Prostate gland (tissue), 2 donors: ENCODE data around the gene SCIN. TPM values are rescaled to one million over a fixed set of nuclear protein-coding genes. Genes with fewer than 3 reads are reported as not detected.

Experiments
- DNase-seq: peaks from one replicate; pipeline ENCODE4 v3.0.0-alpha.2; 2019; ENCODE audit warnings: low spot score
- H3K27ac ChIP-seq, 2 donors: fragments of 200-600 bp; sonication (generic); 2 replicates each; pipeline ENCODE4 v1.5.1; 2017 to 2019
- H3K27me3 ChIP-seq: fragments of 200-600 bp; sonication (generic); replicated peaks from 2 replicates; pipeline ENCODE4 v1.5.1; 2019; ENCODE audit not compliant: insufficient read depth
- H3K36me3 ChIP-seq, 2 donors: fragments of 200-600 bp; sonication (generic); 1 replicate in 1 of 2; 2 replicates in 1 of 2; pipeline versions ENCODE4 v1.5.1 to v1.8.1; 2017 to 2019
- H3K4me1 ChIP-seq: fragments of 200-600 bp; sonication (generic); replicated peaks from 2 replicates; pipeline ENCODE4 v1.5.1; 2019
- H3K4me3 ChIP-seq, 2 donors: fragments of 200-600 bp; sonication (generic); 2 replicates each; pipeline ENCODE4 v1.5.1; 2017 to 2019
- H3K9me3 ChIP-seq: fragments of 200-600 bp; sonication (generic); 2 replicates; pipeline ENCODE4 v1.5.1; 2017
- POLR2A ChIP-seq: fragments of 450-650 bp; IDR thresholded peaks from one replicate; pipeline ENCODE4 v1.6.1; 2016; ENCODE audit warnings: antibody characterized with exemption, mild to moderate bottlenecking
- POLR2AphosphoS5 ChIP-seq: sonication (generic); formaldehyde crosslinking; IDR thresholded peaks from one replicate; pipeline ENCODE4 v1.6.1; 2017; ENCODE audit warnings: antibody characterized with exemption
- WGBS: methylation state at CpG from one replicate; pipeline ENCODE4 v1.1.5; 2018; 5-methylcytosine and 5-hydroxymethylcytosine counted together
- intact Hi-C: fragments of 100-400 bp; cut with DNase I; formaldehyde crosslinking; loops from one replicate; pipeline ENCODE4 v1.14.2; 2022
- total RNA-seq, 2 donors: library from RNA; depleted of rRNA; stranded (reverse); fragments of >200 nt; gene quantifications; one replicate each; pipeline ENCODE4 v1.1.0, GENCODE V29; 2016
- TF ChIP-seq, protein P1 (sequence below), 4 experiments: fragments of 200-600 bp in 2 of 4; fragments of 450-650 bp in 2 of 4; sonication (generic) in 2 of 4; IDR thresholded peaks; 1 replicate in 3 of 4; 2 replicates in 1 of 4; pipeline ENCODE4 v1.5.1; 2016 to 2019; ENCODE audit warnings: antibody characterized with exemption in 4 of 4, mild to moderate bottlenecking in 2 of 4, moderate library complexity in 2 of 4

The SCIN gene
- total RNA-seq, 2 donors from 2014 or later: 7.6 to 12.2 TPM

DNA sequence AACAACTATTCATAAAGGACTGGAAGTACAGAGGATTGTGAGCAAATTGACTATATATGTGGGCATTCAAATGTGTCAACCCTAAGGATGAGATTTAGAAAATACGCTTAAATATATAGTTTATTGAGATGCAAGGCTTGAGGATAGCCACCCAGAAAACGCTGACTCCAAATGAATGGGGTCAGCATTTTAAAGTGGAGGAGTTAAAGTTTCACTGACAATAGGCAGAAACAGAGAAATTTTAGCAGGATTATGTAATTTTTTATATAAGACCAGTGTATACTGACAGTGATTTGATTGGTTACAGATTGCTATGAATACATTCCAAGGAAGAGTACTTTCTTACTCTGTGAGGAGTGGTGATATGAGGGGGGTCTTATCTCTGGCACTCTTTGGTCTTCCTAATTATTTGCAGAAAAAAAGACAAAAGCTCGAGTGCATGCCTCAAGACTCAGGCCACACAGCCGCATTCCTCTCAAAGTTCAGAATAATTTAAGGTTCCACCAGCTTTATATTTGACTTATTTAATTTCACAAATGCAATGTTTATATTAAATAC, 78.3 kb downstream of the SCIN start:
- H3K27ac ChIP-seq: no peak overlapping the region
- intact Hi-C loops: no loop called here
- no peaks in the 10 kb centered on the region for H3K4me1 ChIP-seq
- TF ChIP-seq, protein P1, sequence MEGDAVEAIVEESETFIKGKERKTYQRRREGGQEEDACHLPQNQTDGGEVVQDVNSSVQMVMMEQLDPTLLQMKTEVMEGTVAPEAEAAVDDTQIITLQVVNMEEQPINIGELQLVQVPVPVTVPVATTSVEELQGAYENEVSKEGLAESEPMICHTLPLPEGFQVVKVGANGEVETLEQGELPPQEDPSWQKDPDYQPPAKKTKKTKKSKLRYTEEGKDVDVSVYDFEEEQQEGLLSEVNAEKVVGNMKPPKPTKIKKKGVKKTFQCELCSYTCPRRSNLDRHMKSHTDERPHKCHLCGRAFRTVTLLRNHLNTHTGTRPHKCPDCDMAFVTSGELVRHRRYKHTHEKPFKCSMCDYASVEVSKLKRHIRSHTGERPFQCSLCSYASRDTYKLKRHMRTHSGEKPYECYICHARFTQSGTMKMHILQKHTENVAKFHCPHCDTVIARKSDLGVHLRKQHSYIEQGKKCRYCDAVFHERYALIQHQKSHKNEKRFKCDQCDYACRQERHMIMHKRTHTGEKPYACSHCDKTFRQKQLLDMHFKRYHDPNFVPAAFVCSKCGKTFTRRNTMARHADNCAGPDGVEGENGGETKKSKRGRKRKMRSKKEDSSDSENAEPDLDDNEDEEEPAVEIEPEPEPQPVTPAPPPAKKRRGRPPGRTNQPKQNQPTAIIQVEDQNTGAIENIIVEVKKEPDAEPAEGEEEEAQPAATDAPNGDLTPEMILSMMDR (IDR thresholded peaks at IDR 0.05): no peak
- TF ChIP-seq POLR2A (no peak), POLR2AphosphoS5 (no peak)
- no peaks in the 10 kb centered on the region for H3K9me3 ChIP-seq
- H3K36me3 ChIP-seq: no peaks in the 10 kb centered on the region
- H3K27me3 ChIP-seq: no peaks in the 10 kb centered on the region
- no peak for DNase-seq
- WGBS: 76% methylated on average over 4 of the region's 4 CpGs
- H3K4me3 ChIP-seq: no peak overlapping the region

DNA sequence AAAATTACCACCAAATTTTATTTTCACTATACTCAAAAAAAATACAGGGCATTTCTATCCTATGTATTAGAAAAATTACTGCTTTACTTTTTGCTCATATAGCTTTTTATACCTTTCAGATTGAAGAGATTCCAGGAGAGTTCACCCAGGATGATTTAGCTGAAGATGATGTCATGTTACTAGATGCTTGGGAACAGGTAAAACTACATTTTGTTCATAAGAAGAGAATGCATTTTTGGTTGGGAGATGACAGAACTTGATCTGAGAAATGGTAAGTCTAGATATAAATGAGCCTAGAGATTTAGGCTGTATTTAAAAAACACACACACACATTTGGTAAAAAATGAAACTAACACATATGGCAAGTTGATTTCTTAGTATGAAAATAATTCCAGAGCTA, 78.8 kb downstream of the SCIN start:
- intact Hi-C loops: no loop called here
- H3K36me3 ChIP-seq: no peaks in the 10 kb centered on the region
- H3K9me3 ChIP-seq: no peaks in the 10 kb centered on the region
- no peaks in the 10 kb centered on the region for H3K27me3 ChIP-seq
- no peak for DNase-seq
- H3K4me3 ChIP-seq: no peak overlapping the region
- no peak for TF ChIP-seq POLR2A
- TF ChIP-seq, protein P1 (IDR thresholded peaks at IDR 0.05): no peak
- H3K27ac ChIP-seq: no peak overlapping the region
- H3K4me1 ChIP-seq: no peaks in the 10 kb centered on the region

DNA sequence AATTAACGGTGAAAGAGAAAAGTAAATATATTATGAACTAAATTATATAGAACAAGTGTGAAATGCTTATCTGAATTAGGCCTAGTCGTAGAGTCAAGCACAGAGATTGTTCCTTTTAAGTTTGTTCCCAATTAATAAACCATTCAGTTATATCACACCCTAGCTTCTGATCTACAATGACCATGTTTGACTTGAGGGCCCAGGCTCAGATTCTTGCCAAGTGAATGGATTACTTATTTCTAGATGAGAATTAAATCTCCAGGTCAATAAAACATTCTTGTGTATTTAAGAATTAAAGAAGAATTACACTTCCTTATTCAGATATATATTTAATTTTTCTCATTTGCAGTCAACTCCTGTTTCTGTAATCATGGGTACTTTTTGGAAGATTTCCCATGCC, 79.6 kb downstream of the SCIN start:
- Histone ChIP-seq H3K4me1 (no peaks in the 10 kb centered on the region), H3K36me3 (no peaks in the 10 kb centered on the region), H3K27me3 (no peaks in the 10 kb centered on the region), H3K4me3 (no peak overlapping the region), H3K27ac (no peak overlapping the region), H3K9me3 (no peaks in the 10 kb centered on the region)
- no peak for DNase-seq
- WGBS: 42% methylated on average over 2 of the region's 2 CpGs
- TF ChIP-seq POLR2AphosphoS5: no peak
- TF ChIP-seq POLR2A: no peak
- TF ChIP-seq, protein P1 (IDR thresholded peaks at IDR 0.05): no peak
- intact Hi-C loops: no loop called here

DNA sequence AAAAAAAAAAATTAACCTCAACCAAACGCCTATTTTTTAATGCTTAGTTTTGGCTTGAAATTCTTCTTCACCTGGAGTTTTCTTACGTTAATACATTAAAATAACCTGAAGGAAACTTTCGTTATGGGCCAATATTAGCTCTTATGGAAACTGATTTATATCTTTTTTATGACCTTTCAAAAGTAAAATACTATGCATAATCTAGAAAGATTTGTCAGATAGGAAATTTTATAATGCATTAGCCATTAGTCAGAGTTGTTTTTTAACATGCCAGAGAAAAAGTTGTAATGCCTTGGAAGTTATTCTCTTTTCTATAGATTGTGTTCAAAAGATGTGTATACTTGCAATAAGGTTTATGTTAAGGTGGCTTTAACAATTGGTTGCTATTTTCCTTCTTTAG, 82.6 kb downstream of the SCIN start:
- H3K9me3 ChIP-seq: no peaks in the 10 kb centered on the region
- TF ChIP-seq, protein P1 (IDR thresholded peaks at IDR 0.05): no peak
- TF ChIP-seq POLR2A (no peak), POLR2AphosphoS5 (no peak)
- no peaks in the 10 kb centered on the region for H3K27me3 ChIP-seq
- no peaks in the 10 kb centered on the region for H3K36me3 ChIP-seq
- no peak overlapping the region for H3K4me3 ChIP-seq
- intact Hi-C loops: no loop called here
- DNase-seq: no peak
- no peak overlapping the region for H3K27ac ChIP-seq
- 18% methylated on average over 3 of the region's 3 CpGs for WGBS
- no peaks in the 10 kb centered on the region for H3K4me1 ChIP-seq

DNA sequence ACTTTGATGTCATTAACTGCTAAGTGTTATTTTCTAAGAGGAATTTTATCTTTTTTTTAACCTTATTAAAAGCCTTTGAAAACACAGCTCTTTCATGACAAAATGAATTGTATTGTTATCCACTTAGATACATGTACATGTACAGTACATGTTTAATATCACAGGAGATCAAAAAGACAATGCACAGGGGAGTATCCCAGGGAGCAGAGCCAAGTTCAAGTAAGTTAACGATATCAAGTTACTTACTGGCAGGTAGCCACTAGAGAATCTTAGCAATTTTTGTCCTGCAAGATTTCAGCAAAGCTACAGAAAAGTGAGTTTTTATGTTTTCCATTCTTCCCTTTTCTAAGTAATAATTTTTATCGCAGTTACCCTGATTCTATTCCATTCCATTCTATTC, 83.0 kb downstream of the SCIN start:
- TF ChIP-seq, protein P1 (IDR thresholded peaks at IDR 0.05): no peak
- no peak for TF ChIP-seq POLR2A
- TF ChIP-seq POLR2AphosphoS5: no peak
- Histone ChIP-seq H3K4me1 (no peaks in the 10 kb centered on the region), H3K27ac (no peak overlapping the region), H3K9me3 (no peaks in the 10 kb centered on the region), H3K27me3 (no peaks in the 10 kb centered on the region), H3K4me3 (no peak overlapping the region), H3K36me3 (no peaks in the 10 kb centered on the region)
- intact Hi-C loops: no loop called here
- DNase-seq: no peak
- WGBS: 40% methylated on average over 2 of the region's 2 CpGs
